Measurements from ENCODE around the gene CDK14. TPM values are rescaled to one million over a fixed set of nuclear protein-coding genes. Genes with fewer than 3 reads are reported as not detected.

The CDK14 gene
- total and polyA plus RNA-seq, 8 donors = 0.58 to 43.9 (median 12.2) TPM

DNA sequence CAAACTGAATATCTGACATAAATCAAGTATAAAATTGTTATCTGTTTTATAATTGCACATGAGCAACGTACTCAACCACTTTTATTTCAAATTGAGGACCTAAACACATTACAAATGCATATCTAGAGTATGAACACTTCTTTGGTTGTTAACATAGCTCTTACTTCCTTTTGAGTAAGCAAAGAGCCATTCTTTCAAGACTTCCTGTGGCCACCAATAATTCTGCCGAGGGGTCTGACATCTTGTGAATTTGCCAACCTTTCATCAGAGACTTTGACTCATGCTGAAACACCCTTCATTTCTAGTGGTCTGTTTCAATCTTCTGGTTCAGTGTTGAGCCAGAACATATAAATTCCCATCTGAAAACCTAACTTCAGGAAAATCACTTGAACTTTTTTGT is 59.4 kb downstream of the CDK14 start:
- Histone ChIP-seq H3K27me3 (no peaks in the 10 kb centered on the region), H3K36me3 (no peaks in the 10 kb centered on the region), H3K4me1 (peaks cover 0 to 13% (median 2%) of the 10 kb centered on the region in 4 donors), H3K9me3 (no peaks in the 10 kb centered on the region), H3K4me3 (no peak overlapping the region), H3K27ac (no peak overlapping the region)
- TF ChIP-seq, protein P1, sequence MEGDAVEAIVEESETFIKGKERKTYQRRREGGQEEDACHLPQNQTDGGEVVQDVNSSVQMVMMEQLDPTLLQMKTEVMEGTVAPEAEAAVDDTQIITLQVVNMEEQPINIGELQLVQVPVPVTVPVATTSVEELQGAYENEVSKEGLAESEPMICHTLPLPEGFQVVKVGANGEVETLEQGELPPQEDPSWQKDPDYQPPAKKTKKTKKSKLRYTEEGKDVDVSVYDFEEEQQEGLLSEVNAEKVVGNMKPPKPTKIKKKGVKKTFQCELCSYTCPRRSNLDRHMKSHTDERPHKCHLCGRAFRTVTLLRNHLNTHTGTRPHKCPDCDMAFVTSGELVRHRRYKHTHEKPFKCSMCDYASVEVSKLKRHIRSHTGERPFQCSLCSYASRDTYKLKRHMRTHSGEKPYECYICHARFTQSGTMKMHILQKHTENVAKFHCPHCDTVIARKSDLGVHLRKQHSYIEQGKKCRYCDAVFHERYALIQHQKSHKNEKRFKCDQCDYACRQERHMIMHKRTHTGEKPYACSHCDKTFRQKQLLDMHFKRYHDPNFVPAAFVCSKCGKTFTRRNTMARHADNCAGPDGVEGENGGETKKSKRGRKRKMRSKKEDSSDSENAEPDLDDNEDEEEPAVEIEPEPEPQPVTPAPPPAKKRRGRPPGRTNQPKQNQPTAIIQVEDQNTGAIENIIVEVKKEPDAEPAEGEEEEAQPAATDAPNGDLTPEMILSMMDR (IDR thresholded peaks at IDR 0.05) = no peak
- TF ChIP-seq EP300 (IDR thresholded peaks at IDR 0.05) (no peak), POLR2A (IDR thresholded peaks at IDR 0.05) (no peak), POLR2AphosphoS5 (IDR thresholded peaks at IDR 0.05) (no peak)
- DNase-seq = no peak
- intact Hi-C loops (cut with DNase I; ENCODE audit: low total_unique reads) = no loop called here
- WGBS, 5 donors = 54 to 65% (median 62%) methylated on average over 2 of the region's 2 CpGs

DNA sequence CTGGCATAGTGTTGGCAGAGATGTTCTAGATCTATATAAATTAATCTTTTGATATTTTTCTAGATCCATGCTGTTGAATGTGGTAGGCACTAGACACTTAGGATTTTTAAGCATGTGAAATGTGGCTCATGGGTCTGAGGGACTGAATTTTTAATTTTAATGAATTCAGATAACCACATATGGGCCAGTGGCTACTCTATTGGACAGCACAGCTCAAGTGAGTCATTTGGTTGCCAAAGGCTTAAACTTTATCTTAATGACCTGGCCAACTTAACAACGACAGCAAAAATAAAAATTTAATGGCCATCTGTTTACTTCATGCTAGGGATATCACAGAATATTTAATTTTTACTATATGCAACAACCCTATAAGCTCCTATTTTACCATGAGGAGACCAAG is 61.4 kb downstream of the CDK14 start:
- WGBS, 5 donors = 82 to 94% (median 93%) methylated on average over 1 of the region's 1 CpG
- H3K9me3 ChIP-seq = no peaks in the 10 kb centered on the region

DNA sequence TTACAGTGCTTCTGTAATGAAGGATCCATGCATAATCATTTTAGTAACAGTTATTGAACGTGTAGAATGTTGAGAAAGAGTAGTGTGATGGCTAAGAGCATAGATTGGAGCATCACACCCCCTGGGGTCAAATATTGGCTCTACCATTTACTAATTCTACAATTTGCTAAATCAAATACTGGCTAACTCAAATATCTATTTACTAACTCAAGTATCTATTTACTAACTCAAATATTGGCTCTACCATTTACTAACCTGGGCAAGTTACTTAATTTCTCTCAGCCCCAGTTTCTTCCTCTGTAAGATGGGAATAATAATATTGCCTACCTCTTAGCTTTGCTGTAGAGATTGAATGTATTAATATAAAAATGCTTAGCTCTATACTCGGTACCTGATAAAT is 64.0 kb downstream of the CDK14 start:
- WGBS, 5 donors = 78 to 88% (median 81%) methylated on average over 2 of the region's 2 CpGs

More for the DNA sequence above, 61.4 kb downstream of the CDK14 start:
- TF ChIP-seq, protein P1 (IDR thresholded peaks at IDR 0.05) = no peak
- no peak for TF ChIP-seq POLR2A (IDR thresholded peaks at IDR 0.05)
- TF ChIP-seq EP300 (IDR thresholded peaks at IDR 0.05) = no peak
- TF ChIP-seq POLR2AphosphoS5 (IDR thresholded peaks at IDR 0.05) = no peak
- H3K4me1 ChIP-seq = peaks cover 0 to 28% (median 12%) of the 10 kb centered on the region in 4 donors
- intact Hi-C loops (cut with DNase I; ENCODE audit: low total_unique reads) = no loop called here
- no peak overlapping the region for H3K4me3 ChIP-seq
- H3K36me3 ChIP-seq = no peaks in the 10 kb centered on the region
- no peak overlapping the region for H3K27ac ChIP-seq
- no peaks in the 10 kb centered on the region for H3K27me3 ChIP-seq
- no peak for DNase-seq

DNA sequence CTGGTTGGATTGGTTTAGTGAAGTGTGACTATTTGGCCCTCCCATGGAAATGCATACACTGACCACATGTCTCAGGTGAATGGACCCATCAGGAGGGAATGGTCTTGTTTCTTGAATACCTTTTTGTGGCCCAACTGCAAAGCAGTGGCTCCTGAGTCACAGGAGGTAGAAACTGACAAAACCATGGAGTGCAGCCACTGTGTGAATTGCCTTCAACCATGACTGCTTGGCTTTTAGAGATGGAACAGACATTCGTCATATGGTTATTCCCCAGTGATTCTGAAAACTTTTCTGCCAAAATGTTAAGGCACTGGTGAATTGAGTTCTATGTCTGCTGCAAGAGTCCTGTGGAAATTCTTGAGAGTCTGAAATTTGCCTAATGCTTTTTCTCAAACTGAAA is 64.7 kb downstream of the CDK14 start:
- Histone ChIP-seq H3K4me3 (no peak overlapping the region), H3K4me1 (peaks cover 0 to 27% (median 12%) of the 10 kb centered on the region in 4 donors), H3K36me3 (no peaks in the 10 kb centered on the region), H3K9me3 (no peaks in the 10 kb centered on the region), H3K27me3 (no peaks in the 10 kb centered on the region), H3K27ac (no peak overlapping the region)
- intact Hi-C loops (cut with DNase I; ENCODE audit: low total_unique reads) = no loop called here
- no peak for DNase-seq
- TF ChIP-seq POLR2AphosphoS5 (IDR thresholded peaks at IDR 0.05) = no peak
- TF ChIP-seq, protein P1 (IDR thresholded peaks at IDR 0.05) = no peak
- no peak for TF ChIP-seq EP300 (IDR thresholded peaks at IDR 0.05)
- TF ChIP-seq POLR2A (IDR thresholded peaks at IDR 0.05) = no peak
- WGBS, 5 donors = 57 to 88% (median 72%) methylated on average over 1 of the region's 1 CpG

More for the DNA sequence above, 64.0 kb downstream of the CDK14 start:
- Histone ChIP-seq H3K36me3 (no peaks in the 10 kb centered on the region), H3K27ac (no peak overlapping the region), H3K4me3 (no peak overlapping the region), H3K27me3 (no peaks in the 10 kb centered on the region), H3K4me1 (peaks cover 0 to 28% (median 13%) of the 10 kb centered on the region in 4 donors), H3K9me3 (no peaks in the 10 kb centered on the region)
- TF ChIP-seq EP300 (IDR thresholded peaks at IDR 0.05) (no peak), POLR2AphosphoS5 (IDR thresholded peaks at IDR 0.05) (no peak), POLR2A (IDR thresholded peaks at IDR 0.05) (no peak)
- TF ChIP-seq, protein P1 (IDR thresholded peaks at IDR 0.05) = no peak
- no peak for DNase-seq
- intact Hi-C loops (cut with DNase I; ENCODE audit: low total_unique reads) = no loop called here

Data from stomach (tissue), 9 donors.